ENCODE data around the gene KIFAP3.

DNA sequence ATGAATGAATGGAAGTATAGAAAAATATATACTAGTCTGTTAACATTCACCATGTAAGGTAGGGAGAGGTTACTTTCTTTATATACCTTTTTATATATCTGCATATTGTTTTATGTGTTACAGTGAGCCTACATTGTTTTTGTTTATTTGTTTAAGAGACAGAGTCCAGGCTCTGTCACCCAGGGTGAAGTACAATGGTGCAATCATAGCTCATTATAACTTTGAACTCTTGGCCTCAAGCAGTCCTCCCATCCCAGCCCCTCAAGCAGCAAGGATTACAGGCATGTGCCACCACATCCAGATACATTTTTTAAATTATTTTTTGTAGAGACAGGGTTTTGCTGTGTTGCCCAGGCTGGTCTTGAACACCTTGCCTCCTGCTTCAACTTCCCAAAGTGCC is 173.4 kb downstream of the KIFAP3 start:
- TF ChIP-seq, protein P1, sequence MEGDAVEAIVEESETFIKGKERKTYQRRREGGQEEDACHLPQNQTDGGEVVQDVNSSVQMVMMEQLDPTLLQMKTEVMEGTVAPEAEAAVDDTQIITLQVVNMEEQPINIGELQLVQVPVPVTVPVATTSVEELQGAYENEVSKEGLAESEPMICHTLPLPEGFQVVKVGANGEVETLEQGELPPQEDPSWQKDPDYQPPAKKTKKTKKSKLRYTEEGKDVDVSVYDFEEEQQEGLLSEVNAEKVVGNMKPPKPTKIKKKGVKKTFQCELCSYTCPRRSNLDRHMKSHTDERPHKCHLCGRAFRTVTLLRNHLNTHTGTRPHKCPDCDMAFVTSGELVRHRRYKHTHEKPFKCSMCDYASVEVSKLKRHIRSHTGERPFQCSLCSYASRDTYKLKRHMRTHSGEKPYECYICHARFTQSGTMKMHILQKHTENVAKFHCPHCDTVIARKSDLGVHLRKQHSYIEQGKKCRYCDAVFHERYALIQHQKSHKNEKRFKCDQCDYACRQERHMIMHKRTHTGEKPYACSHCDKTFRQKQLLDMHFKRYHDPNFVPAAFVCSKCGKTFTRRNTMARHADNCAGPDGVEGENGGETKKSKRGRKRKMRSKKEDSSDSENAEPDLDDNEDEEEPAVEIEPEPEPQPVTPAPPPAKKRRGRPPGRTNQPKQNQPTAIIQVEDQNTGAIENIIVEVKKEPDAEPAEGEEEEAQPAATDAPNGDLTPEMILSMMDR (IDR thresholded peaks at IDR 0.05) = no peak
- TF ChIP-seq EZH2 (IDR thresholded peaks at IDR 0.05) (no peak), EZH2phosphoT487 (IDR thresholded peaks at IDR 0.05) (no peak)

All from neural progenitor cell (in vitro differentiated cells).